HG02852 (cell line): ENCODE data around the gene TMEM131.
"Not testable (repeated sequence)": the region's sequence is repeated elsewhere in the genome, so short reads cannot be mapped to it uniquely, and the experiment has no call there.

ENCODE experiments used
- ATAC-seq: cut with Tn5 transposase; IDR thresholded peaks from one replicate; pipeline ENCODE4 v1.9.1; 2021; ENCODE audit warnings: mild to moderate bottlenecking, moderate library complexity; ENCODE audit not compliant: unreplicated experiment

The TMEM131 gene

GRCh38 chr2:97714084-97714949 lies 281.4 kb downstream of the TMEM131 start:
- no peak for ATAC-seq

DNA sequence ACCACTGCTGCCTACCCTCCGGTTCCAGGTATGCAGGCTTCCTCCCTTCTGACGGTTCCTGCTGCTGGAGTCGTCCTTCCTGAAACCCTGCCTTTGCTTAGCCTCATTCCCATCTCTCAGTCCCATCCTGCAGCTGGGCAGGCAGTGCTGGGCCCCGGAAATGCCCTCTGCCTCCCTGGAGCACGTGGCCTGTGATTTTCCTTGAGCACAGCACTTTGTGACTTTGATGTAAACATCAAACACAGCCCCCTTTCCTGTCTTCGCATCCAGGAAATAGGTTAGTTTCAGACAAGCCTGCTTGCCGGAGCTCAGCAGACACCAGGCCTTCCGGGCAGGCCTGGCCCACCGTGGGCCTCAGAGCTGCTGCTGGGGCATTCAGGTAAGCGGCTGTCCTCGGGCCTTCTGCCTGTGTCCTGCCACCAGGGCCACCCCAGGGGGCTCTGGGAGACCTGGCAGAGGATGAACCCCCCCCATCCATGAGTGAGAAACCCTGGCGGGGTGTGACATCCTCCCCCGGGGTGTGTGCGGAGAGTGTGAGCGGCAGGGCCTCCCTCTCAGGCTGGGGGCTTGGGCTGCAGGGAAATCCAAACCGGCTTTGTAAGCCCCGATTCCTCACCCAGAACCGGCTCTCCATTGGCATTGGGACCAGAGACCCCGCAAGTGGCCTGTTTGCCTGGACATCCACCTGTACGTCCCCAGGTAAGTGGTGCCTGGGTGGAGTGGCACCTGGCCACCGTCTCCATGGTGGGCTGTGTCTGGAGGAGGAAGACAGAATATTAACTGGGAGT lies 282.3 kb downstream of the TMEM131 start, which contains the start of gene ZAP70:
ZAP70 (plus strand) TSS at position 281 of the 788 bp plus-strand sequence. CDS start 10,461 bp downstream, outside the sequence.
- ATAC-seq, result no peak

GRCh38 chr2:97712693-97713295 lies 283.0 kb downstream of the TMEM131 start:
- ATAC-seq, result no peak

GRCh38 chr2:97712175-97712574 lies 283.6 kb downstream of the TMEM131 start:
- not testable (repeated sequence) for ATAC-seq

DNA sequence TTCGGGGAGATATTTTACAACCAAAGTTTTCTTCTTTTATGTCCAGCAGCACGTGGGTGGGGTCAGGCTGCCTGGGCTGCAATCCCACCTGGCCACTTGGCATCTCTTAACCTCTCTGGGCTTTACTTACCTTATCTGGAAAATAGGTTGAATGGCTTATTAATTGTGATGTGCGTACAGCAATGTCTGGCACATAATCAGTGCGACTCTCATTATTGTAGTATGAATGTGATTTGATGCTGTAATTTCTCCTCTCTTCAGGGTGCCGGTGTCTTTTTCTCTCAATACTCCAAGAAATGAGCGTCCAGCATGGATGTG lies 284.4 kb downstream of the TMEM131 start:
- no peak for ATAC-seq

DNA sequence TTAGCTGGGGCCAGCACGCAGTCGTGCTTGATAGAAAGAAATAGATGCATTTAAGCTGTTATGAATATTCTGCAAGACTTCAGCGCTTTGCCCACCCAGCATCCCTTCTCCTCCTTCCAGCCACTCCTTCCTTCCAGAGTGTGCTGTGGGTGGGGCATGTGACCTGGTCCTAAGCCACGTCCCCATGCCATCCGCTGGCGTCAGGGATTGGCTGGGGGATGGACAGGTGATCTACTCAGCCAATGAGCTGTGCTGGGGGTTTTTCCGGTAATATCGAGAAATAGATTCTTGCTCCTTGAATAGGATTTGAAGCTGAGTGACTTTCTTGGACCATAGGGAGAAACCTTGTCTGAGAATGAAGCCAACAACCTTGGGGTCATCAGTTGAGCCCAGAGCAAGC lies 287.1 kb downstream of the TMEM131 start:
- no peak for ATAC-seq

DNA sequence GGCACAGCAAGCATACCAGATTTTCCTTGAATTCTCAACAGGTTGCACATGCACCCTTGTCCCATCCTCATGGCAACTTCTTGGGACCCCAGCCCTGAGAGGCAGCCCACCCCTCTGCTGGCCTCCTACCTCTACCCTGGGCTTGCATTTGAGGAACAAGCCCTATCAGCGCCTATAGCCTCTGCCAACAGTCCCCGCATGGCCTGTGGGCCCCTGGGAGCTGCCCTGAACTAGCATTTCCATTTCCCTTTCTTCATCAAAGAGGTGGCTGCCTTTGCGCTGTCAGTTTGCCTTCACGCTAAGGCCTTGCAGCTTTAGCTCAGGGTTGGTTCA lies 287.7 kb downstream of the TMEM131 start:
- no peak for ATAC-seq

DNA sequence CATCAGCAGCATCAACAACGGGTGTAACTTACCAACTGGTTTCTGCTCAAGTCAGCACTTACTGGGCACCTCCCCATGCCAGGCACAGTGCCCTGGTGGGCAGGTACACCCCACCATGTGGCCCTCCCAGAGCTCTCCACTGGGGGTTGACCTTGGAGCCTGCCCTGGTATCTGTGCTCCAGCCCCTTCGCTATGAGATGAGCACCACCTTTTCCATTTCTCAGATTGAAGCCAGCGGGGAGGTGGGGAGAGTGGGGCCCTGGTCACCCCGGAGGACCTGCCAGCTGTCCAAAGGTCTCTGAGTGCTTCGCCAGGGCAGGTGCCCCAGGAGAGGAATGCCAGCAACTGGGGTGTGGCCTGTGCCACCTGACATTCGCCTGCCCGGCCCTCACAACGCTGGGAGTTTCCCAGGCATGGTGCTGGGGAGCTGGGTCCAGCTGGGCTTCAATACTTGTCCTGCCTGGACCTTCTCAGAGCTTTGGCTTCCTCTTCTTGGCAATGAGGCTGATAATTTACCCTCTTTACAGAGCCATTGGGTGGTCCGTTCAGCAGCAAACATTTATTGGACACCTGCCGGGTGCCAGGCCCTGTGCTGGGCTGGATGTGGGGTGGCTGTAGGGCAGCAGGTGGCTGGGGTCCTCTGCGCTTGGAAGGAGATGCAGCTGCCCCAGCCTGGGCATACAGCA lies 288.2 kb downstream of the TMEM131 start:
- no peak for ATAC-seq

DNA sequence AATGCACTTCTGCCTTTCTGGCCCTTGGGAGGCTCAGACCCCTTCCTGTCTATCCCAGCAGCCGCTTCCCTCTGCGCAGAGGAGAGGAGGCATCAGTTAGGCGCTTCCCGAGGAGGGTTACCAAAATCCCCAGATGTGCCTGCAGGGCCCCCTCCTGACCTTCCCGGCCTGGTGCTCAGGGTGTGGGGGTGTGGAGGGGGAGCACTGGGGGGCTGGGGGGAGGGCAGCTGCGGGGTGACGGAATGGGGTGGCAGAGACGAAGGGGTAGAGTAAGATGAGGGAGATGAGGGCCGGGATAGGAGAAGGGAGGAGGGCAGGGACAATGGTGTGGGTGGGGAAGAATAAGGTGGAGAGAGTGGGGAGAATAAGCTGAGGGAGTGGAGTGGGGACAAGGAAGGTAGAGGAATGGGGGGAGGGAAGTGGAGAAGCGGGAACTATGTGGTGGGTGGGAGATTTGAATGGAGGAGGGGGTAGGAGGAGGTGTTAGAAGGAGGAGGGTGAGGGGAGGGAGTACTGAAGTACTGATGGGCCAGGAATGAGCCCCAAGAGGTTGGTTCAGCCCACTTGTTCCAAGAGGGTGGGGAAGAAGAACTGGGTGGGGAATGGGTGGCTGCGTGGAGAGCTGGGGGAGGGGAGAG lies 288.9 kb downstream of the TMEM131 start:
- no peak for ATAC-seq
